ENCODE data around the gene CCDC144A. TPM values are rescaled to one million over a fixed set of nuclear protein-coding genes. Genes with fewer than 3 reads are reported as not detected.
"Not testable (repeated sequence)": the region's sequence is repeated elsewhere in the genome, so short reads cannot be mapped to it uniquely, and the experiment has no call there.

The CCDC144A gene
- total RNA-seq, 1 experiment from 2014 or later, result 4.4 TPM

DNA sequence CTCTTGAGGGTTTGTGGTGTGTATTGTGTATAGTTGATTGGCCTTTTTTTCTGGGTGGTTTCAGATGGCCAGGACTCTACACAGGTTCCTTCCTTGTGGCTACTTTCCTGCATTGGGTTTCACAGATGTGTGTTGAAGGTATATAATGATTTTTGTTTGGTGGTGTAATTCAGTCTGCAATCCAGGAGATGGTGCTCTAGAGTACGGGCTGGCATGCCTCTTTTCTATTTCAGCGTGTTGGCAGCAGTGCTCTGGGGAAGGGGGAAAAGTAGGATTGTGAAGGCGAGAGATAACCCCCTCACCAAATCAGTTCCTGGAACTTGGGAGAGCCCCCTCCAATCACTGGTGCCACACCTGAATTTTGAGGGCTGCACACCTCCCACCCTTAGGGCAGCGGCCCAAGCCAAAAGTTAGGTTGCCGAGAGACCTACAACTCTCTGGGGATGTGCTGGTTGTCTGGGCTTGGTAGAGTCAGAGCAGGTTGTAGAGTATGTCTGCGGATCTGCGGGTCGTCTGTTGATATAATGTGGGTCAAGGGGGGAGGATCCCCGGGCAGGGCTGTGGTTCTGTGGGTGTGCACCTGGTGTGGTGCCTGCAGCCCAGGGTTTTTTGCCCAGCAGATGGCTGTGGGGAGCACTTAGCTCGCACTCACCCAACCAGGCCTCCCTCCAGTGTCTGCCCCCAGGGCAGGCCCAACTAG is 61.3 kb downstream of the CCDC144A start:
- peak; percentile 5 for DNase-seq (ENCODE audit: low spot score)

DNA sequence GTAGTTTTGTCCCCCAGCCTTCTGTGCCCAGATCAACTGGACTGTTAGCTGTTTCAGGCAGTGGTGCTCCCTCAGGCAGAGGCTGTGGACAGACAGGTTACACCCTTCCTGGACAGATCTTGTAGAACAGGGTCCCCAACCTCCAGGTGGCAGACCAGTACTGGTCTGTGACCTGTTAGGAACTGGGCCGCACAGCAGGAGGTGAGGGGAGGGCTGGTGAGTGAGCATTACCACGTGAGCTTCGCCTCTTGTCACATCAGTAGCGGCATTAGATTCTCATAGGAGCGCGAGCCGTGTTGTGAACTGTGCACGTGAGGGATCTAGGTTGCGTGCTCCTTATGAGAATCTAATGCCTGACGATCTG is 61.9 kb downstream of the CCDC144A start:
- DNase-seq (ENCODE audit: low spot score), result not testable (repeated sequence)

DNA sequence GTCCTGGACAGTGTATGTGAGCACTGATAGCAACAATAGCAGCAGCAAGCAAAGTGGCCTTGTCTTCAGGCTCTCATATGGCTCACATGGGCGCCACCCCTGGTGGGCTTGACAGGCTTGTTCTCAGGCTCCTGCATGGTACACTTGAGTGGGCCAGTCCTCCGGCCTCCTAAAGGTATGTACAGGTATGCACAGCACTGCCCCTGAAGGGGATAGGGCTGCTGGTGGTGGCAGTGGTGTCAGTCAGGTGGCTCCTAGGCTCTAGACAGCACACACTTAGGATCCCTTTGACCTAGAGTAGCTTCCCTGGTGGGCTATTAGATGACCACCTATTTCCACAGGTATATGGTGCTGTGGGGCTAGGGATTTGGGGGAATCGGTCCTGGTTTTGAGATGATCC is 67.5 kb downstream of the CCDC144A start:
- not testable (repeated sequence) for DNase-seq (ENCODE audit: low spot score)

DNA sequence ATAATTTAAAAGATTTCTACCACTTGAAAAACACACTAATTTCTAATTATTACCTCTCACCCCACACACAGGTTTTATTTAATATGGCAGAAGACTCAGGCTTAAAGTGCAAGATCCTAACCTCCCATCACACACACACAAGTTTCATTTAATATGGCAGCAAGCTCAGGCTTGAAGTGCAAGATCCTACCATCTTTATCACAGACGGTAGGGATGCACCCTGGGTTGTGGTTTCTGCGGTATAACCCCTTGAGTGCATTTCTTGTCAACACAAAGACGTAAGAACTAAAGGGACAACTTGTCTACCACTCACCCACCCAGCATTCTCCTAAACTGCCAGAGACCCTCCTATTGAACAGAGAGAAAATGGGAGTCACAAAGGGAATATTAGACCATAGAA is 68.1 kb downstream of the CCDC144A start:
- not testable (repeated sequence) for DNase-seq (ENCODE audit: low spot score)

DNA sequence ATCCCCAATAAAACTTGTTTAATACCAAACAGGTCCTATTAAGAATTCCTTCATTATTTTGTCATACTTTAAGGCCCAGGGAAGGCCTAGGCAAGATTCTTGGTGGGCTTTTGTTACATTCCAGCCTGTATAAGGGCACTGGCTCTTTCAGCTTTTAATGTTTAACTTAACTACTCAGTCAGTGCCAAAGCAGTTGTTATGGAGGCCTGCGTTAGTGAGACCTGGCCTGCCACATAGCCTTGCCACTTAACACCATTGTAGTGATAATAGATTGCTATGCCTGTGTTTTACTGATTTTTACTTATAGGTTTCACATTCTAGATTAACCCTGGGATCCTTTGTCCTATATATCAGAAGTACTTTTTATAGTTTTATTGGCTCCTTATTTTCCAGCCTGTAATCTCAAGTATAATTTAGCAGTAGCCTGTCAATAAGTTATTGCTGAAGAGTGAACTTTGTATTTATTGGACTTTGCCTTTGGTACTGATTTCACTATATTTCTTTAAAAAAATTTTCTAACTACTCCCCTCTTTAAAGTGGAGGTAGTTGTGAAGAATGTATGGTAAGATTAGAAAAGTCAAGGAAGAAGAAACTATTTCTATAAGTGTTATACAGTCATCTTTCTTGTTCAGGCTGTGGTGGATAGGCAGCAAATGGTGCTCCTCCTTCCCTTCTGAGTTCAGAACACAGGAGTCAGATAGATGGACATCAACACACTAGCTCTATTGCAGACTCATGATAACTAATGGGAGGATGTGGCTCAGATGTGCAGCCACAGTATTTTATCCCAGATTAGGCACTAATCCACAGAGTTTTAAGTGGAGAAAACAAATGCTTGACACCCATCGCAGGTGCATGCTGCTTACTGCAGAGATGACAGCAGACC is 78.5 kb downstream of the CCDC144A start:
- DNase-seq (ENCODE audit: low spot score), result not testable (repeated sequence)

DNA sequence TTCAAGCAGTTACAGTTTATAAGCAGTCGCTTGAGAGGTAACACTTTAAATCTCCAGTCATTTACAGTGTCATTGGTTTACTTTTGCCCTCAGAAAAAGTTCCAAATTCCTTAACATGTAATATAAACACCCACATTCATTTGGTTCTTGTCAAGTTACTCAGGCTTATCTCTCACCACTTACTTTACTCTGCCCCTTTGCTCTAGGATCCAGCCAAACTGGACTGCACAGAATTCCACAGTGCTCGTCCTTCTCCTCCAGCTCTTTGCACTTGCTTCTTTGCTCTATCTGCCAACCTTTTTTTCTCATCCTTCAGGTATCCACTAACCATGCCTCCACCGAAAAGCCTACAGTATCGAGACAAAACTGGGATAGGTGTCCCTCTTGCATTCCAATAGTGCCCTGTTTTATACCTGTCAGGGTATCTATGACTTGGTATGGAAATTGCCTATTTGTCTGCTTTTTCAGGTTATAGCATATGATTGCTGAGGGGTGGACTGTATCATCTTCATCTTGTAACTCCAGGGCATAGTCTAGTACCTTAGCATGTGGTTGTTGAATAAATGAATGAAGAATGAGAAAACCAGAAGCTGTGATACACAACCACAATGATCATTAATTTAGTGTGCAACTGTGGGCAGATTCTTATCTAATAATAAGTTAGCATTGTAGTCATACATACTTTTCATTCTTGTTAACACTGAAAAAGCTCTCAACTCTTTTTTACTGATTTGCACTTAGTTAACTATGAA is 82.5 kb downstream of the CCDC144A start:
- DNase-seq (ENCODE audit: low spot score), result not testable (repeated sequence)

DNA sequence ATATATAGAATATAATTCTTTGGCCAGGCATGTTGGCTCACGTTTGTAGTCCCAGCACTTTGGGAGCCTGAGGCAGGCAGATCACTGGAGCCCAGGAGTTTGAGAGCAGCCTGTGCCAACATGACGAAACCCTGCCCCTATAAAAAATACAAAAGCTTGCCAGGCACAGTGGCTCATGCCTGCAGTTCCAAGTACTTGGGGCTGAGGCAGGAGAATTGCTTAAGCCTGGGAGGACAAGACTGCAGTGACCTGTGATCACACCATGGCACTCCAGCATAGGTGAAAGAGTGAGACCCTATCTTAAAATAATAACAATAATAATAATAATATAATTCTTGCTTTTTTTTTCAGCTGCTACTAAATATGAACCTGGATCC is 83.1 kb downstream of the CCDC144A start:
- not testable (repeated sequence) for DNase-seq (ENCODE audit: low spot score)

DNA sequence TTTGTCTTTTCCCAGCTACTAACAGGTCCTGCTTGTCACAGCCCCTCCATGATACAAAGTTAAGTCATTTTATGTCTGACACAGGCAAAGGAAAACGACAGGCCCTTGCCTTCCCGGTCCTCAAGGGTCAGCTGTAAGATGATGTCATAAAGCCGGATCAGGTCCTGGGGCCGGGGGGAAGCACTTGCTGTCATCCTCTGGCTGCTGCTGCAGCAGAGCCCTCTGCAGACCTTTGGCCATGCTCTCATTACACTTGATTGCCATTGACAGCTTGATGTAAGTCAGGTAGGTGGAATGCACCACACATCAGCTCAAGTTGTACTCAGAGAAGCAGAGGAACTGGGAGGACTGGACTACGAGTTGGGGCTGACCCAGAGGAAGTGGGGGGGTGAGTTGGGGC is 97.8 kb downstream of the CCDC144A start:
- not testable (repeated sequence) for DNase-seq (ENCODE audit: low spot score)

DNA sequence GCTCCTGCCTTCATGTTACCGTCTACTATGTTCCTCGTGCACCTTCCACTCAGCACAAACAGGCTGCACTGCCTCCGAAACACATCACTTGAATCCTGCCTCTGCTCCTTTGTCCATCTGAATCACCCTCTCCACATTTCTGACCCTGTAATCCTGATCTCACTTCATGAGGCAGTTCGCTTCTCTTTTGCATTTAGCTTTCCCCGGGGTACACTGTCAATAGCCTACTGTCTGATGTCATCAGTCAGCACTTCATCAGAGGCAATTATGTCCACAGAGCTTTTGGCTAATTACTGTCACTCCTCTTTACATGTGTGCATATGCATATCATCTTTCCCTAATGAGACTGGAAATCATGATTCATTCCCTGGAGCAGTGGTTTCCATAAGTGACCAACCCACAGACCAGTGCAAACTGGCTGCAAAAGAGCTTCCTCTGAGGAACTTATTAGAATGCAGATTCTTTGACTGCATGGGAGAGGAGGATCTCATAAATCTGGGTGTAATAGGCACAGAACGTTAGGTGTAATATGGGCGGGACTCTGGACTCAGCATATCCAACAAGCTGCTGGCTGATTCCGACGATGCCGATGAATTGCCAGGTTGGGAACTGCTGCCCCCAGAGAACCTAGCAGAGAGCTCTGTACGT is 99.0 kb downstream of the CCDC144A start:
- not testable (repeated sequence) for DNase-seq (ENCODE audit: low spot score)

DNA sequence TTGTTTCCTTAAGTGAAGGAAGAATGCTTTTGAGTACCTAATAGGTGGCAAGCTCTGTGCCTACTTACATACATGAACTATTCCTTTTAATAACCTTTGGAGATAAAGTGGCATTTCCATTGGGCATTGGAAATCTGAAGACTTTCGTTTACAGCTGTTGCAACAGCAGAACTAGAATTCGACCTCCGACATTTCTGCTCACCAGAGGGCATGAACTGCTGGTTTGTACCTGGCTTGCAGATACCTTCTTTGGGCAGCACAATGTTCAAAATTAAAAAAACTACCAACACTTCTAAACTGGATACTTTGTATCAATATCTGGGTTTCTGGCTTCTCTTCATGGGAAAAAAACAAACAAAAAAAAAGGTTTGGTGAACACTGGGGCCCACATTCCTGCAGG is 99.6 kb downstream of the CCDC144A start:
- DNase-seq (ENCODE audit: low spot score), result not testable (repeated sequence)

DNA sequence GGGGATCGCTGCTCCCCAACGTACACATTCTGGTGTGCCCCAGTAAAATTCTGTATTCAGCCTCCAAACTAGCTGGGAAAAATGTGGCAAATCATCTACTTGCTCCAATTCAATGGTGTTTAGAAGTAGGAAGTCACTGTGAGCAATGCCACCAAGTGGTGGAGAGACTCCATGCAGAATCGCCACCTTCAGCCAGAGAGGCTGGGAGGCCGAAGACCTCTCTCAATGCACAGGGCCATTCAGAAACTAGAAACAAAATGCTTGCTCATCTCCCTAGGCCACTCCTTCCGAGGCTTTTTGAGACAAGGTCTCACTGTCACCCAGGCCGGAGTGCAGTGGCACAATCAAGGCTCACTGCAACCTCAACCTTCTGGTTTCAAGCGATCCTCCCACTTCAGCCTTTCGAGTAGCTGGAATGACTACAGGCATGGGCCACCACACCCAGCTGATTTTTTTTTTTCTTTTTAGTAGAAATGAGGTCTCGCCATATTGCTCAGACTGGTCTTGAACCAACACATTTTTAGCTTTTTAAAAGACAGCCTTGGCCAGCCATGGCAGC is 100.4 kb downstream of the CCDC144A start:
- DNase-seq (ENCODE audit: low spot score), result not testable (repeated sequence)

DNA sequence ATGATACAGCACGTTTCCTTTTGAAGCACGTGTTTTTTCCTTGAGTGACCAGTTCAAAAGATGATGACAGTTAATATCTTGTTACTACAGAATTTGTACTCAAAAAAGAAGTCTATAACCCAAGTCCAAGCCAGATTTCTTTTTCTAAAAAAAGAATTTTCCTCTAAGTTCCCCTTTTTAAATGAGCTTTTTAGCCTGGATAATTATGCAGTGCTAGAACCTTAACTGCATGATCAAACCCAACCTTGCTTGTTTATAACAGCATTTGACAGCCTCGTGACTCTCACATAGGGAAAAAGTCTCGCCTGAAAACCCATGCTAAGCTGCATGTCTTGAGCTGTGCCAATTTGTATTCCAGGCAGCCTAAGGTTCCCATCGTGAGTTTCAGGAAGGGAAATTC is 104.2 kb downstream of the CCDC144A start:
- not testable (repeated sequence) for DNase-seq (ENCODE audit: low spot score)

DNA sequence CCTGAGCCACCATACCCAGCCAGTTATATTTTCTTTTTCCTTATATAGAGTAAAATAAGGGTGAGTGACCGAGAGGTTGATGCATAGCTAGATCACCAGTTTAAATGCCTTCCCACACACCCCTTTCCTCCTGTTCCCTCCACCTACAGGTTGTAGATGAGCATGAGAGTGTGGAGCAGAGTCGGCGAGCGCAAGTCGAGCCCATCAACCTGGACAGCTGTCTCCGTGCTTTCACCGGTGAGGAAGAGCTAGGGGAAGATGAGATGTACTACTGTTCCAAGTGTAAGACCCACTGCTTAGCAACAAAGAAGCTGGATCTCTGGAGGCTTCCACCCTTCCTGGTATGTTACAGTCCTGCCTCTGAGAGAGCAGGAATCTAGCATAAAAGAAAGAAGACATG is 105.9 kb downstream of the CCDC144A start:
- DNase-seq (ENCODE audit: low spot score), result not testable (repeated sequence)

DNA sequence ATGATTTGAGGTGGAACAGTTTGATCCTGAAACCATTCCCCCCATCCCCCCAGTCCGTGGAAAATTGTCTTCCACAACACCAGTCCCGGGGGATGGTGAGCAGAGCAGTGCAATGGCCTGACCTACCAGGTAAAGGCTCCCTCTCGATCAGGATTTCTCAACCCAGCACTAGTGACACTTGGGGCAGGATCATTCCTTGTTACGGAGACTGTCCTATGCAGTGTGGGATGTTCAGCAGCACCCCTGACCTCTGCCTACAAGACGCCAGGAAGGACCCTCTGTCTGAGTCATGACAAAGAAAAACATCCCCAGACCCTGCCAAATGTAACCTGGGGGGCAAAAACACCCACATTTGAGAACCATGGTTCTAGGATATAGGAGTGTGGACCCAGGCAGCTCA is 114.8 kb downstream of the CCDC144A start:
- not testable (repeated sequence) for DNase-seq (ENCODE audit: low spot score)

DNA sequence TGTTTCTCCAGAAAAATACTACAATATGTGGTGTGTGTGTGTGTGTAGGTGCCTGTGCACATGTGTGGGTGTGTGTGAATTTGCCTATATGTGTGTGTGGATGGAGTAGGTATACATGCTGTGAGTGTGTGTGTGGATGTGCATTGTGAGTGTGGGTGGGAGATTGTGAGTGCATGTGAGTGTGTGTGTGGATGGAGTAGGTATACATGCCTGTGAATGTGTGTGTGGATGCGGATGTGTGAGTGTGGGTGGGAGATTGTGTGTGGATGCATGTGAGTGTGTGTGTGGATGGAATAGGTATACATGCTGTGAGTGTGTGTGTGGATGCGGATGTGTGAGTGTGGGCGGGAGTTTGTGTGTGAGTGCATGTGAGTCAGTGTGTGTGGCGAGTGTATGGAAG is 116.6 kb downstream of the CCDC144A start:
- DNase-seq (ENCODE audit: low spot score), result not testable (repeated sequence)

DNA sequence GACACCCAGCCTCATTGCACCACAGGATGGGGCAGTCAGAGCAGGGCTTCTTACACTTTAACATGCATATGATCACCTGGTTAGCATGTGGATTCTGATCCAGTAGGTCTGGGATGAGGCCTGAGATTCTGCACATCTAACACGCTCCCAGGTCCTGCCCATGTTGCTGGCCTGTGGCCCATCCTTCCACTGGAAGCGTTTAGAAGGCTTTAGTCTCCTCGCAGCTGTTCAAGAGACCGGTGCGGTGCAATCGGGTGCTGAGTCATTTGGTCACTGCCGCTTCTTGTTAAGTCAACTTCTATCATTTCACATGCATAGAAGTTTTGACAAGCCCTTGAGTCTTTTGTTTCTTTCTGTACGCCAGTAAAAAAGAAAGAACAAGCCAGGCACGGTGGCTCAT is 117.6 kb downstream of the CCDC144A start:
- not testable (repeated sequence) for DNase-seq (ENCODE audit: low spot score)

DNA sequence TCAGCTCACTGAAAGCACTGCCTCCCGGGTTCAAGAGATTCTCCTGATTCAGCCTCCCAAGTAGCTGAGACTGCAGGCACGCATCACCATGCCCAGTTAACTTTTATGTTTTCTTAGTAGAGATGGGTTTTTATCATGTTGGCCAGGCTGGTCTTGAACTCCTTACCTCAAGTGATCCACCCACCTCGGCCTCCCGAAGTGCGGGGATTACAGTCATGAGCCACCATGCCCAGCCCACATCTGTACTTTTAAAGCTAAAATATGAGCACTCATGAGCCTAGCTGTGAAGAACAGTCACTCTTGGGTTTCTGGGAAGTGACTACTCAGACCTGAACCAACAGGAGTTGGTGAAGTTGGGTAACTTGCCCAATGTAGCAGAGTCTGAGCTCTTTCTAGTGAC is 120.2 kb downstream of the CCDC144A start:
- not testable (repeated sequence) for DNase-seq (ENCODE audit: low spot score)

DNA sequence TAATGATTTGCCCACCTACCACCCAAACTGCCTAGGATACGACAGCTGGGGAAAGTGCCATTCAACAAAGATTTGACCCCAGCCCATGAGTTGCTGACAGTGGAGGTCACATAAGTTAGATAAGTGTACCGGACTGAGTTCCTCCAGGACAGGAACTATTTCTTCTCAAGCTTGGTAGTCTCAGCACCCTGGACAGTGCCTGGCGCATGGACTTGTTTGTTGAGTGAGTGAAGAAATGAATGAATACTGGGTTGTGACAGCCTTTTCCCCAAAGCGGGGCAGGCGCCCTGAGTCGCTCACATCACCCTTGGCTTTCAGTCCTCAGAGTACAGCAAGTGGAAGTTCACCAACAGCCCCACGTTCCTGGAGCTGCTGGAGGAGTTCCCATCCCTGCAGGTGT is 122.1 kb downstream of the CCDC144A start:
- peak; percentile 50 for DNase-seq (ENCODE audit: low spot score)

DNA sequence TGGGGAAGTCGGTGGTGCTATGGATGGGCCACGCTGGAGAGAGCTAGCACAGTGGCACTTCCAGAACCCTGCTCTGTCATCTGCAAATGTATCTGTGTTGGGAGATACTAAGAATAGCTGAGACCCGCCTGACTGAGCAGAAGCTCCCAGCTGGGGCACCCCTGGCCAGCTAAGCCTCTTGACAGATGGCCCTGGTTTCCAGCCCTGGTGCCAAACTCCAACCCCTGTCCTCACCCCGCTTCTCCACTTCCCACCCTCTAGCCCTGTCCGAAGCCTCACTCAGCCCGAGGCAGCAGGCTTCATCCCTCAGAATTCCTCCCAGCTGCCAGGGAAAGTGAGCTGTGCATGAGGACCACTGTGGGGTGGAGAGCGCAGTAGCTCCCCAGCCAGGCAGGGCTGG is 124.4 kb downstream of the CCDC144A start:
- DNase-seq (ENCODE audit: low spot score), result no peak

DNA sequence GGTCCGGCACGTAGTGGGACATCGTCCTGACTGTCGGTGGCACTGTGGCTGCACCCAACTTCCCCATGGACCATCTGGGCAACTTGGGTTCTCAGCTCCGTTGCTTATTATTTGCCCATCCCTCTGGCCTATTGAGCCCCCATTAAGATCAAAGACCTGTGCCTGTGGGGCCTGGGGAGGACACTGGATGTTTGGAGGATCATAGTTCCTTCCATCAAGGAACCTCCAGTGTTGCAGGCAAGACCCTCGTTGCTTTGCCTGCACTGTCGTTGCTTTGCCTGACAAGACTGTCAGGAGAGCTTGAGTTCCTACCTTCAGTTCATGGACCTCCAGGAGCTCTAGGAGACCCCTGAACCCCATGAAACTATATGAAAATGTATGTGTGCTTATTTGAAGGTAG is 127.2 kb downstream of the CCDC144A start:
- DNase-seq (ENCODE audit: low spot score), result no peak

DNA sequence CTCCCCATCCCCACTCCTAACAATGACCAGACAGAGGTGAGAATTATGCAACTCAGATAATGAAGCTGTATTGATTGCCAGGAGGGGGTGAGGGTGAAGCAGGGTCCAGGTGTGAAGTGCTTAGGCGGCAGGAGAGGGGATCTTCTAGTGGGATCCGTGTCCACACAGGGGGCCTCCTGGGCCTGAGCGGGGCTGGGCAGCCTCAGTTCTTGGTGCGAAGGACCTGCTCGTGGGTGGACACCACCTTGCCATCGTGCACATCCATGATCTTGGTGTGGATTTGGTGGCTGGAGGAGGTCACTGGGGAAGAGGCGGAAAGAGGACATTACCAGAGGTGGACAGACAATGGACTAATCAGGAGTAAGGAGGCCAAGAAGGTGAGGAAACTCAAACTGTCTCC is 127.9 kb downstream of the CCDC144A start:
- not testable (repeated sequence) for DNase-seq (ENCODE audit: low spot score)
